GM12801 (cell line): Measurements from ENCODE around the gene LRRC25.

Experiments used
- CTCF ChIP-seq: IDR thresholded peaks from one replicate; pipeline ENCODE4 v1.5.1; 2011; ENCODE audit warnings: control low read depth; ENCODE audit not compliant: insufficient read length; ENCODE audit errors: extremely low read depth

The LRRC25 gene

GRCh38 chr19:18424890-18425514, 27.6 kb upstream of the LRRC25 start:
- TF ChIP-seq CTCF: no peak

- TF ChIP-seq CTCF: no peak
These were observed 26.9 kb upstream of the LRRC25 start for GRCh38 chr19:18424122-18424889.

- TF ChIP-seq CTCF: no peak
These were observed 26.0 kb upstream of the LRRC25 start for GRCh38 chr19:18423258-18424020.

- TF ChIP-seq CTCF: no peak
These were observed 25.2 kb upstream of the LRRC25 start for GRCh38 chr19:18422530-18423191.

GRCh38 chr19:18421371-18421959, 24.0 kb upstream of the LRRC25 start:
- TF ChIP-seq CTCF: no peak

- TF ChIP-seq CTCF: no peak
These were observed 23.5 kb upstream of the LRRC25 start for GRCh38 chr19:18420930-18421329.
